Activated T-helper 1 cell treated with Interleukin-2 at 50 U/mL for 16 hours (primary cell): ENCODE measurements around the gene ABHD6.
A peak's percentile ranks its signal among the peaks of the same experiment; 100 is the strongest.
"Not testable (repeated sequence)": the region's sequence is repeated elsewhere in the genome, so short reads cannot be mapped to it uniquely, and the experiment has no call there.

ENCODE experiments used
- DNase-seq: peaks from one replicate; pipeline ENCODE4 v3.0.0-alpha.2; 2020; ENCODE audit warnings: low read depth

Gene ABHD6

DNA sequence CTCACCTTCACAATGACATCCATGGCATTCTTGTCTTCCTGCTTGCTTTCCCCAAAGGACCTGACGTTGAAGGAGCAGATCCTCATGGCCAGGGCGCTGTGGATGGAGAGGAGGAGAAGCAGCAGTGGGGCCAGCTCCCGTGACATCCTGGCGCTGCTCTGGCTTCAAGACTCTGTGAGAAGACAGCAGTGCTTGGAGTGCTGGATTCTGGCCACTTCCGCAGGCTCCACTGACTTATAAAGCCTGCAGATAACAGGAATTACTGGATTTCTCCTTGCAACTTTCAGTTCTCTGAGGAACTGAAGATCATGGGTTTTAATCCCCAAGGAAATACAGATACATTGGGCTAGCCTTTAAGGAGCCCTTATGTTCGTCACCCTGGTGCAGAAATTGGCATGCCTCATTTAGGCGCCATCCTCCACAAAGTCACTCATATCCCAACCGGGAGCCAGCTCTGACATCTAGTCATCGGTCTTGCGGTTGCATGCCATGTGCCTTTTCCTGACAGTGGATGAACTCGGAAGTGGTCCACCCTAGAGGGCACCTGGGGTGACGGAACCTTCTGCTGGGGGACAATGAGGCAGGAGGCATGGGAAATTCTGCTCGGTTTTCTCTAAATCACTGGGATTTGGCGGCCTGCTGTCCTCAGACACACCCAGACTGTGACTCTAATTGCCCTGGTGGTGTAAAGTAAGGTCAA is 26.7 kb upstream of the ABHD6 start, which contains the start of gene DNASE1L3:
Gene DNASE1L3, minus strand, starts transcription at position 212 of the 700 bp plus-strand sequence. Its CDS starts 66 bp downstream, at position 146.
- DNase-seq: no peak

GRCh38 chr3:58214484-58215316 is 22.9 kb upstream of the ABHD6 start:
- no peak for DNase-seq

DNA sequence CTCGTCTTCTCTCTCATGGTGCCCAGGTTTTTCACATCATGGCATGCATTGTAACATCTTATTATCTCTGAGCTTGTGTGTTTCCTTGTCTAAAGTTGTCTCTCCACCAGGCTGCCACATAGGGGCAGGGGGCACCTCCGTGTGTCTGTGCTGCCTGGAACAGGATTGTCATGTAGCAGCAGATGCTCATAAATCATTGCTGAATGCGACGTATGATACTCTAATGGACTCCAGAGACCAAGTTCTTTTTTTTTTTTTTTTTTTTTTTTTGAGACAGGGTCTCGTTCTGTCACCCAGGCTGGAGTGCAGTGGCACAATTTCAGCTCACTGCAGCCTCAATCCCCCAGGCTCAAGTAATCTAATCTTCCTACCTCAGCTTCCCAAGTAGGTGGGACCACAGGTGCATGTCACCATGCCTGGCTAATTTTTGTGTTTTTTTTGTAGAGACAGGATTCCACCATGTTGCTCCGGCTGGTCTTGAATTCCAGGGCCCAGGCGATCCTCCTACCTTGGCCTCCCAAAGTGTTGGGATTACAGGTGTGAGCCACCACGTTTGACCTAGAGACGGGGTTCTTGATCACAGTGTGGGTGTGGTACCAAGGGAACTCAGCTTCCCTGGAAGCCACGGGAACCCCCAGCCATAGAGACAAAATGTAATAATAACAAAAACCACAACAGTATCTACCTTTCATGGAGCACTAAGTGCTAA is 22.1 kb upstream of the ABHD6 start:
- no peak for DNase-seq

- no peak for DNase-seq
Measured at GRCh38 chr3:58216496-58217195, 20.9 kb upstream of the ABHD6 start.

- DNase-seq: peak; percentile 22
Measured at GRCh38 chr3:58217209-58217811, 20.3 kb upstream of the ABHD6 start.

GRCh38 chr3:58218904-58219303 is 18.7 kb upstream of the ABHD6 start:
- DNase-seq: no peak

DNA sequence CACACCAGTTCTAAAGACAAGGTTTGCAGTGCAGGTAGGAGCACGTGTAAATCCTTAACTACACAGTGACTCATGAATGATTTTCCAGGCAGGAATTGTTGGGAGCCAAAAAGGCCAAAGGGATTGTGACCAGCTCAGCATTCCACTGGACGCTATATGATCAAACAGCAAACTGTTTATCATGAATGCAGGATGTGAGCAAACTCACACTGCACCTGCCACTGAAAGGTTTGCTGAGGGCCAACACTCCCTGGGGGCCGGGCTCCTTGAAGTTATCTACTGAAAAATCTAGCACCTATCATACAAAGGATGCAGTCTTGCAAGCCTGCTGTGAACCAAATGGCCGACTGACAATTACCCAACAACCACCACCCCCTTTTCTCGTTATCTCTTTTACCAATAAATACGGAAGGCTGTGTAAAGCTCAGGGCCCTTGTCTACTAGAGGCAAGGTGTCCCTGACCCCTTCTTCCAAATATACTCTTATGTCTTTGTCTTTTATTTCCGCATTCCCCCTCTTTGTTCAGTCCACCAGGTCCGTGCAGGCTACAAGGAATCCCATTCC is 15.3 kb upstream of the ABHD6 start:
- DNase-seq: no peak

GRCh38 chr3:58223855-58224254 is 13.7 kb upstream of the ABHD6 start:
- DNase-seq: no peak

- DNase-seq: not testable (repeated sequence)
Measured at GRCh38 chr3:58227933-58228332, 9.7 kb upstream of the ABHD6 start.

DNA sequence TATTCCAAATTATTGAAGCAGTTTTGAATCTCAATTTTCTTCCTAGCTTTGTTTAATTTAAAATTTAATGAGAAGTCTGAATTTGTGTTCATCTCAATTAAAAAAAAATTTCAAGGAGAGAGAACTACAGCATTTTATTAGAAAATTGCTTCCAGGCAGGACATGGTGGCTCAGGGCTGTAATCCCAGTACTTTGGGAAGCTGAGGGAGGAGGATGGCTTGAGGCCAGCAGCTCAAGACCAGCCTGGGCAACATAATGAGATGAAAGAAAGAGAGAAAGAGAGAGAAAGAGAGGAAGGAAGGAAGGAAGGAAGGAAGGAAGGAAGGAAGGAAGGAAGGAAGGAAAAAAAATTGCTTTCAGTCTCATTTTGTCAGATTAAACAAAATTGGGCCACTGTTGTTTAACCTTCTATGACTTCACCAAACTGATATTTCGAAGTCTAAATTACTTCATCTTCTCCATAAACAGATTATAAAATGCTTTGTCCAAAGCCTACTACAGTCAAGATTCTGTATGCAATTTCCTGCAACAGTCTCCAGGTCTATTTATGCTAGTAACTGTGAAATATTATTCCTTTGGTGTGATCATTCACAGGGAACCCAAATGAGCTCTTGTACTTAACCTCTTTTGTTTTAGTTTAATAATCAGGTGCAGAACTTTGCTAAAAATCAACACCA is 6.6 kb upstream of the ABHD6 start:
- DNase-seq: no peak

DNA sequence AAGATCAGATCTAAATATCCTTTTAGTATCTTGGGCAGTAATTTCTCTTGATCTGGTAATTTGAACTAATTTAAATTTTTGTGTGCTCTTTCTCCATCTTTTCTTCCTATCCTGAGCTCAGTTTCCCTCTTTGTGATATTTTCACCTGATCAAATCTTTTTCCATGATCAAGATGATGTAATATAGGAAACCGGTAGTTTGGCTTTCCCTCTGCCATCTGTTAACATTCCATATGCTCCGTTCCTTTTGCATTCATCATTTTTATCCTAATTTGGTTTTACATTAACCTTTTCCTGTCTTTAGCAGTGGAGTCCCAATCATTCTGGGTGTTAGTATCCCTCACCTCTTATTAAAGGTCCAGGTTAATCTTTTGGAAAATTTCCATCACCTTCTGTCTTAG is 5.9 kb upstream of the ABHD6 start:
- no peak for DNase-seq

DNA sequence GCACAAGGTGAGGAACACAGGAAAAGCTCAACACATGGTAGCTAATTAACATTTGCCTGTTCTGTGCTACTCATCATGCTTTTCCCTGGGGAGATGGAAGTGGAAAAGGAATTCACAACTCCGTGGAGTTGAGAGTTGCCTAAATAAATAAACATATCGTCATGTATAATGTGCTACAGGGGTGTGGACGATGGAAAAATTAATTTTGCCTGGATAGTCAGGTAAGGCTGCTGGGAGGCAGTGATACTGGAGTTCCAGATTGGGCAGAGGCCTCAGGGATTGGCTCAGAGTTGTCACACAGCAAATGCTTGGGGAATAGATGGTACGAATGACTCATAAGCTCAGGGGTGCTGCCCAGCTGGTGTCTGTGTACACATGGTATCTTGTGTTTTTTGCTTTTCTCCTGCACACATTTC is 3.1 kb upstream of the ABHD6 start:
- DNase-seq: no peak

DNA sequence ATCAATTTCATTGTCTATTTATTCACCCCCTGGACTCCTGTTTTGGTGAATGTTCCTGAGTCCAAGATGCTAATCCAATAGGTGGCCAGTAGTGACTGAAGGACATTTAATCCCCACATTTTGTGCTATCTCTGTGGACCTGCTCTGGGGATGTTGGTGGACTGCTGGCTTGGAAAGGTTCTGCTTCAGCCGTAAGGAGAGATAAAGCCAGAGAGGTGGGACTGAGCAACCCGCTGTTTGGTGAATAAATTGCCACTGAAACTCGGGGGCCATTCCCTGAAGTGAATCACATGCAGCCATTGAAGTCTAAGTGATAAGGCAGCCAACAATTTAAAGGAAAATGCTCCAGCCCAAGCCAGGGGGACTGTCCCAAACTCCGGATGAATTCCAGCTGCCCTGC is 1.6 kb upstream of the ABHD6 start:
- no peak for DNase-seq

- no peak for DNase-seq
Measured at GRCh38 chr3:58236527-58237237, 910 bp upstream of the ABHD6 start.

- peak; percentile 4 for DNase-seq
Measured at GRCh38 chr3:58237941-58238681, 519 bp downstream of the ABHD6 start.

DNA sequence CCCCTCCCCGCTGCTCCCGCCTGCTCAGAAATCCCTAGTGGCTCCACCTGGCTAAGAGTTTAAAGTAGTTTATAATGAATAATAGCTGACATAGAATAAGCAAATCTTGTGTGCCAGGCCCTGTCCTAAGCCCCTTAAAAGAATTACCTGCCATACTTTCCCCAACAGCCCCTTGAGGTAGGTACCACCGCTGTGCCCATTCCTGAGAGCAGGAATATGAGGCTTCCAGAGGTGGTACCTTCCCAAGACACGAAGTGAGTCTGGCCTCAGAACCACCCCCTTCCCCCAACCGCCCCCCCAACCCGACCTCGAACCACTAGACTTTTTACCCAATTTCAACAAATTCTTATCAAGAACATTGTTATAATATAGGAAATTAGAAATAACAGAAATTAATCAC is 1.2 kb downstream of the ABHD6 start:
- DNase-seq: no peak

- DNase-seq: no peak
Measured at GRCh38 chr3:58241306-58242044, 3.9 kb downstream of the ABHD6 start.

DNA sequence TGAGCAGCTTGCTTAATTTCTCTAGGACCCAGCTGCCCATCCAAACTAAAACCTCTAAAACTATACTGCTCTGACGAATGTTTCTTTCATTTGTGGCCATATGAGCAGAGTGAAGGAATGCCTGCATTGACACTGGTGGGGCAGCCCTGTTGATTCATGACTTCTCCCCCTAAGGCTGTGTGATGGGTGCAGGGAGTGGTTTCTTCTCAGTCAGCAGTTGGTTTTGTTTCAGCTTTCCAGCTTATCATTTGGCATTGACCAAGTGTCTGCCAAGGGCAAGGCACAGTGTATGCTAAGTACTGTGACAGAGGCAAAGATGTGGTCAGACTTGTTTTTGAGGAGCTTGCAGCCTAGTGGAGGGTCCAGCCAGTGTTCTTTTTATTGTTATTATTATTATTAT is 4.7 kb downstream of the ABHD6 start:
- no peak for DNase-seq

DNA sequence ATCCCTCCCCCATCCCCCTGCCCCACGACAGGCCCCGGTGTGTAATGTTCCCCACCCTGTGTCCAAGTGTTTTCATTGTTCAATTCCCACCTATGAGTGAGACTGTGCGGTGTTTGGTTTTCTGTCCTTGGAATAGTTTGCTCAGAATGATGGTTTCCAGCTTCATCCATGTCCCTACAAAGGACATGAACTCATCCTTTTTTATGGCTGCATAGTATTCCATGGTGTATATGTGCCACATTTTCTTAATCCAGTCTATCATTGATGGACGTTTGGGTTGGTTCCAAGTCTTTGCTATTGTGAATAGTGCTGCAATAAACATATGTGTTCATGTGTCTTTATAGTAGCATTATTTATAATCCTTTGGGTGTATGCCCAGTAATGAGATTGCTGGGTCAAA is 5.3 kb downstream of the ABHD6 start:
- DNase-seq: not testable (repeated sequence)
